ENCODE data around the gene OR8J1.

The OR8J1 gene

DNA sequence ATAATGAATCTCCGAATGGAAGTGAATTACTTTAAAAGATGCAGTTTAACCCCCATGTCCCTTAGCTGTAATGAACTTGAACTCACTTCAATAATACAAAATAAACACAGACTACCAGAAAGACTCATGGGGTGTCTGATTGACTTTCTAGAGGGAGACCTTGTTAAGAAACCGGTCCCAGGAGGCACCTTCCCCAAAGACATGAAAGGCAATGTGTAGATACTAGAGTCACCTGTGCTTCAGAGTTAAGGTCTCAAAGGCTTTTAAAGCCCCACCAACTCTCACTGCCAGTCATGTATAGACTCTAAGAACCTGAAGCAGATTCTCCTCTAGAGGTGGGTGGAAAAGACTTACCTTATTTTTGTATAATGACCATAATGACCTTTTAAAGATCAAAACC, at the start of gene OR8J1:
OR8J1 (plus strand) TSS at position 301 of the 400 bp plus-strand sequence. CDS start 5,956 bp downstream, outside the sequence.
- DNase-seq (ENCODE audit: low read depth): no peak
- no peak for TF ChIP-seq CTCF (IDR thresholded peaks at IDR 0.05; ENCODE audit: low read depth, low read length, missing control alignments)
- no peak within 1 kb of the TSS for H3K4me3 ChIP-seq (ENCODE audit: low read depth, low read length)

GRCh38 chr11:56307836-56308235, 46.3 kb upstream of the OR8J1 start:
- no peak for DNase-seq (ENCODE audit: low read depth)
- TF ChIP-seq CTCF (IDR thresholded peaks at IDR 0.05; ENCODE audit: low read depth, low read length, missing control alignments): no peak
- H3K4me3 ChIP-seq (ENCODE audit: low read depth, low read length): no peak overlapping the region

GRCh38 chr11:56314844-56315243, 39.2 kb upstream of the OR8J1 start, which contains the start of gene OR8K3:
TSS of gene OR8K3 (plus strand) at chr11:56315144. CDS start at chr11:56318307, 3,163 bp downstream.
- no peak within 1 kb of the TSS for H3K4me3 ChIP-seq (ENCODE audit: low read depth, low read length)
- no peak for TF ChIP-seq CTCF (IDR thresholded peaks at IDR 0.05; ENCODE audit: low read depth, low read length, missing control alignments)
- DNase-seq (ENCODE audit: low read depth): no peak

GRCh38 chr11:56331861-56332491, 22.1 kb upstream of the OR8J1 start:
- TF ChIP-seq CTCF (IDR thresholded peaks at IDR 0.05; ENCODE audit: low read depth, low read length, missing control alignments): no peak
- no peak for DNase-seq (ENCODE audit: low read depth)
- H3K4me3 ChIP-seq (ENCODE audit: low read depth, low read length): no peak overlapping the region

DNA sequence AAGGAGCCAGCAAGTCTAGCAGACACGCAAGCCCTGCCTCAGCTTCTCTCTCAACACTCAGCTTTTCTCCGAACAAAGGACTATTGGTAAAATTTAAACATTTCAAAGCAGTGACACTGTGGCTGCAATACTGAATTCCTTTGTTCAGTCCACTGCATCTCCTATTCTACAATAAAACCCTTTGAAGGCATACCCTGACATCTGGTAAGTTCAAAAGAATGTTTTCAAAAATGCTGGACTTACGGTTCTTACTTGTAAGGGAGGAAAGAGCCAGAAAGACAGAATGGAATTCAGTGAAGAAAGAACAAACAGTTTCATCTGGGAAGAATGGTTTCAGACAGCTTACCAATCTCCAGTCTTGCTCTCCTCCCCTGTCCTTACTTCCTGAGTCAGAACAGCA, 20.9 kb upstream of the OR8J1 start:
- DNase-seq (ENCODE audit: low read depth): no peak
- no peak for TF ChIP-seq CTCF (IDR thresholded peaks at IDR 0.05; ENCODE audit: low read depth, low read length, missing control alignments)
- no peak overlapping the region for H3K4me3 ChIP-seq (ENCODE audit: low read depth, low read length)

- TF ChIP-seq CTCF (IDR thresholded peaks at IDR 0.05; ENCODE audit: low read depth, low read length, missing control alignments): no peak
- DNase-seq (ENCODE audit: low read depth): no peak
- no peak overlapping the region for H3K4me3 ChIP-seq (ENCODE audit: low read depth, low read length)
Measured at GRCh38 chr11:56340289-56340688, 13.8 kb upstream of the OR8J1 start.

DNA sequence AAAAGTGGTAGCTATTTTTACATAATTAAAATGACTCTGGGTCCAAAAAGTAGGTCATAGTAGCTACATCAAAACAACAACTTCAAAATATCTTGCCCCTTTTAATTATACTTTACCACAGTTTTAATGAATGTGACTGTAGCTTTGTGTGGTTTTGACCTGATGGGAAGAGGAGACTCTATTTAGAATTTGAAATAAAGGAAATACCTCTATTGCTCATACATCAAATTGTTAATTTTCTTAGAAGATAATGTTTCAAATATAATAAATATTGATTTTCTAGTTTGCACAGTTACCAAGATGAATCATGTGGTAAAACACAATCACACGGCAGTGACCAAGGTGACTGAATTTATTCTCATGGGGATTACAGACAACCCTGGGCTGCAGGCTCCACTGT, 8.4 kb upstream of the OR8J1 start, which contains the start of gene OR8K1:
OR8K1 (plus strand) TSS at position 301 of the 400 bp plus-strand sequence; CDS start at position 301, 0 bp downstream.
- TF ChIP-seq CTCF (IDR thresholded peaks at IDR 0.05; ENCODE audit: low read depth, low read length, missing control alignments): no peak
- H3K4me3 ChIP-seq (ENCODE audit: low read depth, low read length): no peak within 1 kb of the TSS
- DNase-seq (ENCODE audit: low read depth): no peak
